T-helper 1 cell treated with Interleukin-12 subunit alpha and Interleukin-12 subunit beta and Interleukin-4 antibody, amounts not matched to agents 30 μg/mL and 1 μg/mL, for 36 hours (primary cell): ENCODE measurements around the gene GNS.

Experiments used
- H3K27ac Mint-ChIP-seq: one replicate; pipeline ENCODE4 v1.8.0; 2021; ENCODE audit warnings: mild to moderate bottlenecking, mixed read lengths
- H3K27me3 Mint-ChIP-seq: one replicate; pipeline ENCODE4 v1.8.0; 2021; ENCODE audit warnings: low read depth, mixed read lengths
- H3K36me3 Mint-ChIP-seq: one replicate; pipeline ENCODE4 v1.8.0; 2021; ENCODE audit warnings: low read depth, mixed read lengths
- H3K4me1 Mint-ChIP-seq: one replicate; pipeline ENCODE4 v1.8.0; 2021; ENCODE audit warnings: low read depth, mixed read lengths
- H3K4me3 Mint-ChIP-seq: one replicate; pipeline ENCODE4 v1.8.0; 2021; ENCODE audit warnings: mild to moderate bottlenecking, moderate library complexity, mixed read lengths
- H3K9me3 Mint-ChIP-seq: one replicate; pipeline ENCODE4 v1.8.0; 2021; ENCODE audit warnings: mixed read lengths

GNS gene

GRCh38 chr12:64753427-64753826, 5.8 kb downstream of the GNS start:
- Mint-ChIP-seq H3K4me3 (no peak overlapping the region), H3K27ac (no peak overlapping the region), H3K27me3 (no peaks in the 10 kb centered on the region)

GRCh38 chr12:64752833-64753238, 6.4 kb downstream of the GNS start:
- Mint-ChIP-seq H3K36me3 (peaks cover 15% of the 10 kb centered on the region), H3K4me3 (no peak overlapping the region), H3K27me3 (no peaks in the 10 kb centered on the region), H3K4me1 (peaks cover 23% of the 10 kb centered on the region), H3K27ac (no peak overlapping the region), H3K9me3 (no peaks in the 10 kb centered on the region)

More at GRCh38 chr12:64753427-64753826, 5.8 kb downstream of the GNS start:
- Mint-ChIP-seq H3K4me1 (peaks cover 26% of the 10 kb centered on the region), H3K9me3 (no peaks in the 10 kb centered on the region), H3K36me3 (peaks cover 14% of the 10 kb centered on the region)

GRCh38 chr12:64752032-64752431, 7.2 kb downstream of the GNS start:
- no peaks in the 10 kb centered on the region for H3K9me3 Mint-ChIP-seq
- H3K27ac Mint-ChIP-seq, result no peak overlapping the region
- no peaks in the 10 kb centered on the region for H3K27me3 Mint-ChIP-seq
- H3K4me3 Mint-ChIP-seq, result no peak overlapping the region
- peaks cover 16% of the 10 kb centered on the region for H3K4me1 Mint-ChIP-seq
- peaks cover 19% of the 10 kb centered on the region for H3K36me3 Mint-ChIP-seq

- H3K4me3 Mint-ChIP-seq, result no peak overlapping the region
- peaks cover 12% of the 10 kb centered on the region for H3K4me1 Mint-ChIP-seq
- H3K27me3 Mint-ChIP-seq, result no peaks in the 10 kb centered on the region
- no peak overlapping the region for H3K27ac Mint-ChIP-seq
- no peaks in the 10 kb centered on the region for H3K9me3 Mint-ChIP-seq
- peaks cover 32% of the 10 kb centered on the region for H3K36me3 Mint-ChIP-seq
These were observed 9.6 kb downstream of the GNS start for GRCh38 chr12:64749461-64750200.

- no peaks in the 10 kb centered on the region for H3K27me3 Mint-ChIP-seq
- peaks cover 5% of the 10 kb centered on the region for H3K4me1 Mint-ChIP-seq
- H3K27ac Mint-ChIP-seq, result no peak overlapping the region
- H3K9me3 Mint-ChIP-seq, result no peaks in the 10 kb centered on the region
- H3K4me3 Mint-ChIP-seq, result no peak overlapping the region
- peaks cover 38% of the 10 kb centered on the region for H3K36me3 Mint-ChIP-seq
These were observed 11.5 kb downstream of the GNS start for GRCh38 chr12:64747695-64748094.

- Mint-ChIP-seq H3K27me3 (no peaks in the 10 kb centered on the region), H3K4me1 (peaks cover 5% of the 10 kb centered on the region), H3K27ac (no peak overlapping the region), H3K9me3 (no peaks in the 10 kb centered on the region), H3K4me3 (no peak overlapping the region), H3K36me3 (peaks cover 48% of the 10 kb centered on the region)
These were observed 12.5 kb downstream of the GNS start for GRCh38 chr12:64746663-64747062.

GRCh38 chr12:64745980-64746379, 13.2 kb downstream of the GNS start:
- H3K36me3 Mint-ChIP-seq, result peaks cover 48% of the 10 kb centered on the region

GRCh38 chr12:64745259-64745807, 13.9 kb downstream of the GNS start:
- no peak overlapping the region for H3K27ac Mint-ChIP-seq
- H3K4me1 Mint-ChIP-seq, result peaks cover 5% of the 10 kb centered on the region
- H3K36me3 Mint-ChIP-seq, result peaks cover 52% of the 10 kb centered on the region
- no peaks in the 10 kb centered on the region for H3K27me3 Mint-ChIP-seq
- H3K9me3 Mint-ChIP-seq, result no peaks in the 10 kb centered on the region
- H3K4me3 Mint-ChIP-seq, result no peak overlapping the region

More at GRCh38 chr12:64745980-64746379, 13.2 kb downstream of the GNS start:
- Mint-ChIP-seq H3K27ac (no peak overlapping the region), H3K9me3 (no peaks in the 10 kb centered on the region), H3K27me3 (no peaks in the 10 kb centered on the region), H3K4me3 (no peak overlapping the region), H3K4me1 (peaks cover 5% of the 10 kb centered on the region)

- Mint-ChIP-seq H3K27me3 (no peaks in the 10 kb centered on the region), H3K27ac (no peak overlapping the region), H3K36me3 (peaks cover 57% of the 10 kb centered on the region), H3K4me3 (no peak overlapping the region), H3K4me1 (peaks cover 5% of the 10 kb centered on the region), H3K9me3 (no peaks in the 10 kb centered on the region)
These were observed 14.6 kb downstream of the GNS start for GRCh38 chr12:64744422-64745258.

GRCh38 chr12:64743206-64743605, 16.0 kb downstream of the GNS start:
- Mint-ChIP-seq H3K27me3 (no peaks in the 10 kb centered on the region), H3K36me3 (peaks cover 62% of the 10 kb centered on the region), H3K9me3 (no peaks in the 10 kb centered on the region), H3K4me3 (no peak overlapping the region), H3K27ac (no peak overlapping the region), H3K4me1 (peaks cover 8% of the 10 kb centered on the region)

- no peak overlapping the region for H3K27ac Mint-ChIP-seq
- peaks cover 64% of the 10 kb centered on the region for H3K36me3 Mint-ChIP-seq
- no peaks in the 10 kb centered on the region for H3K9me3 Mint-ChIP-seq
- H3K27me3 Mint-ChIP-seq, result no peaks in the 10 kb centered on the region
- no peak overlapping the region for H3K4me3 Mint-ChIP-seq
- peaks cover 14% of the 10 kb centered on the region for H3K4me1 Mint-ChIP-seq
These were observed 16.8 kb downstream of the GNS start for GRCh38 chr12:64742416-64742815.

GRCh38 chr12:64740646-64741045, 18.6 kb downstream of the GNS start:
- Mint-ChIP-seq H3K4me3 (no peak overlapping the region), H3K36me3 (peaks cover 70% of the 10 kb centered on the region), H3K27ac (no peak overlapping the region), H3K9me3 (no peaks in the 10 kb centered on the region), H3K27me3 (no peaks in the 10 kb centered on the region), H3K4me1 (peaks cover 26% of the 10 kb centered on the region)

GRCh38 chr12:64739778-64740177, 19.4 kb downstream of the GNS start:
- no peak overlapping the region for H3K27ac Mint-ChIP-seq

GRCh38 chr12:64737539-64737938, 21.7 kb downstream of the GNS start:
- H3K4me1 Mint-ChIP-seq, result peaks cover 21% of the 10 kb centered on the region
- peak overlapping the region; percentile 67 for H3K27ac Mint-ChIP-seq
- peak overlapping the region; percentile 21 for H3K4me3 Mint-ChIP-seq
- no peaks in the 10 kb centered on the region for H3K9me3 Mint-ChIP-seq
- H3K36me3 Mint-ChIP-seq, result peaks cover 57% of the 10 kb centered on the region
- H3K27me3 Mint-ChIP-seq, result no peaks in the 10 kb centered on the region

More at GRCh38 chr12:64739778-64740177, 19.4 kb downstream of the GNS start:
- Mint-ChIP-seq H3K9me3 (no peaks in the 10 kb centered on the region), H3K4me3 (no peak overlapping the region), H3K36me3 (peaks cover 65% of the 10 kb centered on the region), H3K4me1 (peaks cover 25% of the 10 kb centered on the region), H3K27me3 (no peaks in the 10 kb centered on the region)

- peaks cover 50% of the 10 kb centered on the region for H3K36me3 Mint-ChIP-seq
- no peak overlapping the region for H3K4me3 Mint-ChIP-seq
- H3K9me3 Mint-ChIP-seq, result no peaks in the 10 kb centered on the region
- no peaks in the 10 kb centered on the region for H3K27me3 Mint-ChIP-seq
- peaks cover 21% of the 10 kb centered on the region for H3K4me1 Mint-ChIP-seq
- no peak overlapping the region for H3K27ac Mint-ChIP-seq
These were observed 22.4 kb downstream of the GNS start for GRCh38 chr12:64736771-64737170.
